Ureter (tissue), 1 donor: ENCODE measurements around the gene CRHR1. TPM values are rescaled to one million over a fixed set of nuclear protein-coding genes. Genes with fewer than 3 reads are reported as not detected.

Experiments used
- DNase-seq: peaks from one replicate; pipeline ENCODE4 v3.0.0-alpha.2; 2020; ENCODE audit warnings: low spot score
- total RNA-seq: library from RNA; stranded (reverse); gene quantifications from one replicate; pipeline ENCODE4 v1.2.4, GENCODE V29; 2023
- donor health status: DM: yes; HTN: yes; CAD: no.

The CRHR1 gene
- total RNA-seq, 1 donor from 2014 or later = not detected

GRCh38 chr17:45821147-45821546, 37.0 kb downstream of the CRHR1 start:
- DNase-seq = no peak

- no peak for DNase-seq
Measured at GRCh38 chr17:45823598-45823997, 39.5 kb downstream of the CRHR1 start.

GRCh38 chr17:45824475-45824874, 40.4 kb downstream of the CRHR1 start:
- DNase-seq = no peak

- DNase-seq = no peak
Measured at GRCh38 chr17:45824901-45825492, 40.9 kb downstream of the CRHR1 start.

GRCh38 chr17:45825792-45826191, 41.7 kb downstream of the CRHR1 start:
- DNase-seq = no peak

- DNase-seq = no peak
Measured at GRCh38 chr17:45826919-45827588, 42.9 kb downstream of the CRHR1 start.

- no peak for DNase-seq
Measured at GRCh38 chr17:45828171-45828570, 44.1 kb downstream of the CRHR1 start.

- no peak for DNase-seq
Measured at GRCh38 chr17:45828582-45829133, 44.5 kb downstream of the CRHR1 start.

GRCh38 chr17:45833920-45834319, 49.8 kb downstream of the CRHR1 start:
- no peak for DNase-seq

GRCh38 chr17:45834471-45835396, 50.6 kb downstream of the CRHR1 start:
- DNase-seq = no peak

- no peak for DNase-seq
Measured at GRCh38 chr17:45835481-45835880, 51.4 kb downstream of the CRHR1 start.

GRCh38 chr17:45836047-45837044, 52.2 kb downstream of the CRHR1 start:
- DNase-seq = no peak

GRCh38 chr17:45837187-45837586, 53.1 kb downstream of the CRHR1 start:
- DNase-seq = no peak

GRCh38 chr17:45837603-45838002, 53.5 kb downstream of the CRHR1 start:
- no peak for DNase-seq

- no peak for DNase-seq
Measured at GRCh38 chr17:45838751-45839295, 54.7 kb downstream of the CRHR1 start.

- DNase-seq = no peak
Measured at GRCh38 chr17:45839442-45839841, 55.3 kb downstream of the CRHR1 start.

- no peak for DNase-seq
Measured at GRCh38 chr17:45841186-45841585, 57.1 kb downstream of the CRHR1 start.

GRCh38 chr17:45841883-45842525, 57.9 kb downstream of the CRHR1 start:
- no peak for DNase-seq

- DNase-seq = no peak
Measured at GRCh38 chr17:45843722-45844121, 59.6 kb downstream of the CRHR1 start.

GRCh38 chr17:45844695-45845375, 60.7 kb downstream of the CRHR1 start, which contains the start of gene SPPL2C:
TSS of gene SPPL2C (plus strand) at chr17:45844881. CDS start at chr17:45844907, 26 bp downstream.
- no peak for DNase-seq
